Heart left ventricle (tissue), 13 donors: ENCODE data around the gene ARHGAP10.

Experiments
- CTCF ChIP-seq, 12 donors: fragments of 200-600 bp; sonication (generic) in 4 of 12; IDR thresholded peaks; one replicate each; pipeline versions ENCODE4 v1.5.0 to v1.8.0; 2018 to 2022; ENCODE audit warnings: antibody characterized with exemption in 12 of 12, mild to moderate bottlenecking in 5 of 12
- POLR2A ChIP-seq, 2 donors: fragments of 450-650 bp; IDR thresholded peaks; one replicate each; pipeline ENCODE4 v1.6.1; 2017; ENCODE audit warnings: antibody characterized with exemption in 2 of 2, mild to moderate bottlenecking in 2 of 2, moderate library complexity in 2 of 2
- donor health status: ischemic (EF 13 %, LVEDD 7.1; RV severe dilation, severe dysfunction).
- donor health status: DM: no; HTN: yes; CAD: no.
- donor health status: DM: no; HTN: no; CAD: no.
- donor health status: ischemic (EF 25% LVEDD 6.9; RV normal size, moderate dysfunction).
- donor health status: ischemic (EF 25% LVEDD 5.7; RV mildly dilated, moderate dysfunction).
- donor health status: ischemic (EF 35%, LVEDD 5.7; RV mildly dilated, moderate dysfunction).
- donor health status: nonischemic (EF 11% LVEDD 7.7; RV severe dilation, severe dysfunction).
- donor health status: DM: yes; HTN: yes; CAD: no.
- donor health status: PGD.
- donor health status: ischemic (EF 29% LVEDD 5.4; RV normal size, mild dysfunction).
- donor health status: nonischemic (EF 23%, LVEDD 6.1; RV moderate dilation, normal function).

GRCh38 chr4:147901388-147901787 is 169.5 kb downstream of the ARHGAP10 start:
- TF ChIP-seq CTCF (IDR thresholded peaks at IDR 0.05), result no peak
- TF ChIP-seq POLR2A (IDR thresholded peaks at IDR 0.05), result no peak
